ENCODE measurements around the gene DDX59.

DDX59 gene

DNA sequence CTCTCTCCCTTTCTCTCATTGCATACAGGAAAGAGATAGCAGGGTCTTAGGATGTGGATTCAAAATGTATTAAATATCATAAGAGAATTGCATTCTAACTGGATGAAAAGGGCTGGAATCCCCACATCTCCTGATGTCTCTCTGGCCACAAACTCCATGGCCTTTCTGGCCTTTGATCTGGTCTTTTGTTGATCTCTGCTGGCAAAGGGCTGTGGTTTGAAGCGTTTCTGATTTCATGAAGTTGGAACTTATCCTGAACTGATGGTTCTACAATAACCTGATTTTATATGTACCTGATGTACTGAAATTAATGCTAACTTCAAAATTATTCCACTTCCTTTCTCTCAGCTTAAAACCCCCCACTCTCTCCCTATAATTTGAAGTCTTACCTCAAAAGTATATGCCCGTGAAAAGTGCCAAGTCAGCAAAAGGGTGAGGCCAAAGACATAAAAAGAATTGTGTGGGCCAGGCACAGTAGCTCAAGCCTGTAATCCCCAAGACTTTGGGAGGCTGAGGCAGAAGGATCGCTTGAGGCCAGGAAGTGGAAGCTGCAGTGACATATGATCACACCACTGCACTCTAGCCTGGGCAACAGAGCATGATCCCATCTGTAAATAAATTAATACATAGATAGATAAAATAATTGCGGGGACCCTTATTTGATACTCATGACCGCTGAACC is 42.7 kb downstream of the DDX59 start:
- Histone ChIP-seq H3K4me1 (ENCODE audit: insufficient read depth, low read length) (no peaks in the 10 kb centered on the region), H3K27ac (ENCODE audit: low read length) (no peak overlapping the region), H3K4me3 (ENCODE audit: low read length) (no peak overlapping the region), H3K36me3 (ENCODE audit: insufficient read depth, low read depth, low read length) (no peaks in the 10 kb centered on the region), H3K9ac (ENCODE audit: low read depth, low read length) (no peak overlapping the region), H3K9me3 (ENCODE audit: insufficient read depth, low read depth, low read length) (no peaks in the 10 kb centered on the region), H3K27me3 (ENCODE audit: insufficient read depth, low read length) (no peaks in the 10 kb centered on the region)

DNA sequence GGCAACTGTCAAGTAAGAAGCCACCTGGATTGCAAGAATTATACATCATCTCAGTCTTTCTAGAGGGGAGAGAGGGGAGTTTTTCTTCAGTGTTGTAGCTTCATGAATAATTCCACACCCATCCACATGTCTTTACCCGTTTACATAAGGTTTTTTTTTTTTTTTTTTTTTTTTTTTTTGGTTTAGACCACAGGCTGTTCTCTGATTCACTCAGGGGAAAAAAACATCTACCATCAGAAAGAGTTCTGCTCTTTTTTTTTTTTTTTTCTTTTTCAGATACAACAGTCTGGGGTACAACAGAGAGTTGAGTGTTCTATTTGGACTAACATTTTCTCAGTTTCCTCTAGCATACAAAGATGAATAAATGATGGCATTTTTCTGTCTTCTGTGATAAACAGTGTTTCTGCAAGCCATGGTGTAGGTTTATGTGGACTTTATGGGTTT is 44.3 kb downstream of the DDX59 start:
- H3K27me3 ChIP-seq (ENCODE audit: insufficient read depth, low read length): no peaks in the 10 kb centered on the region
- no peak overlapping the region for H3K9ac ChIP-seq (ENCODE audit: low read depth, low read length)
- no peaks in the 10 kb centered on the region for H3K9me3 ChIP-seq (ENCODE audit: insufficient read depth, low read depth, low read length)
- no peak overlapping the region for H3K4me3 ChIP-seq (ENCODE audit: low read length)
- no peaks in the 10 kb centered on the region for H3K4me1 ChIP-seq (ENCODE audit: insufficient read depth, low read length)
- no peaks in the 10 kb centered on the region for H3K36me3 ChIP-seq (ENCODE audit: insufficient read depth, low read depth, low read length)
- H3K27ac ChIP-seq (ENCODE audit: low read length): no peak overlapping the region

GRCh38 chr1:200624679-200625335 is 44.9 kb downstream of the DDX59 start:
- Histone ChIP-seq H3K27me3 (ENCODE audit: insufficient read depth, low read length) (no peaks in the 10 kb centered on the region), H3K9ac (ENCODE audit: low read depth, low read length) (no peak overlapping the region), H3K36me3 (ENCODE audit: insufficient read depth, low read depth, low read length) (no peaks in the 10 kb centered on the region), H3K4me3 (ENCODE audit: low read length) (no peak overlapping the region), H3K4me1 (ENCODE audit: insufficient read depth, low read length) (no peaks in the 10 kb centered on the region), H3K27ac (ENCODE audit: low read length) (no peak overlapping the region), H3K9me3 (ENCODE audit: insufficient read depth, low read depth, low read length) (no peaks in the 10 kb centered on the region)

- peaks cover 30% of the 10 kb centered on the region for H3K36me3 ChIP-seq (ENCODE audit: insufficient read depth, low read depth, low read length)
- peak within 1 kb of the TSS; percentile 77 for H3K4me3 ChIP-seq (ENCODE audit: low read length)
- no peaks in the 10 kb centered on the region for H3K9me3 ChIP-seq (ENCODE audit: insufficient read depth, low read depth, low read length)
- peak within 1 kb of the TSS; percentile 6 for H3K27ac ChIP-seq (ENCODE audit: low read length)
- H3K4me1 ChIP-seq (ENCODE audit: insufficient read depth, low read length): no peaks in the 10 kb centered on the region
- H3K9ac ChIP-seq (ENCODE audit: low read depth, low read length): peak within 1 kb of the TSS; percentile 75
- H3K27me3 ChIP-seq (ENCODE audit: insufficient read depth, low read length): no peaks in the 10 kb centered on the region
These were observed 49.2 kb downstream of the DDX59 start, which contains the start of gene KIF14 for GRCh38 chr1:200620273-200621131. Gene KIF14, minus strand, starts transcription at chr1:200620751. Its CDS starts 2,028 bp downstream, at chr1:200618723.

- Histone ChIP-seq H3K4me1 (ENCODE audit: insufficient read depth, low read length) (no peaks in the 10 kb centered on the region), H3K36me3 (ENCODE audit: insufficient read depth, low read depth, low read length) (peaks cover 36% of the 10 kb centered on the region), H3K27me3 (ENCODE audit: insufficient read depth, low read length) (no peaks in the 10 kb centered on the region), H3K4me3 (ENCODE audit: low read length) (peak overlapping the region; percentile 77), H3K27ac (ENCODE audit: low read length) (peak overlapping the region; percentile 6), H3K9me3 (ENCODE audit: insufficient read depth, low read depth, low read length) (no peaks in the 10 kb centered on the region), H3K9ac (ENCODE audit: low read depth, low read length) (peak overlapping the region; percentile 75)
These were observed 49.8 kb downstream of the DDX59 start for GRCh38 chr1:200619894-200620272.

GRCh38 chr1:200610846-200611245 is 58.9 kb downstream of the DDX59 start:
- Histone ChIP-seq H3K27me3 (ENCODE audit: insufficient read depth, low read length) (no peaks in the 10 kb centered on the region), H3K9ac (ENCODE audit: low read depth, low read length) (no peak overlapping the region), H3K9me3 (ENCODE audit: insufficient read depth, low read depth, low read length) (no peaks in the 10 kb centered on the region), H3K36me3 (ENCODE audit: insufficient read depth, low read depth, low read length) (peaks cover 87% of the 10 kb centered on the region), H3K4me3 (ENCODE audit: low read length) (no peak overlapping the region), H3K27ac (ENCODE audit: low read length) (no peak overlapping the region), H3K4me1 (ENCODE audit: insufficient read depth, low read length) (no peaks in the 10 kb centered on the region)

DNA sequence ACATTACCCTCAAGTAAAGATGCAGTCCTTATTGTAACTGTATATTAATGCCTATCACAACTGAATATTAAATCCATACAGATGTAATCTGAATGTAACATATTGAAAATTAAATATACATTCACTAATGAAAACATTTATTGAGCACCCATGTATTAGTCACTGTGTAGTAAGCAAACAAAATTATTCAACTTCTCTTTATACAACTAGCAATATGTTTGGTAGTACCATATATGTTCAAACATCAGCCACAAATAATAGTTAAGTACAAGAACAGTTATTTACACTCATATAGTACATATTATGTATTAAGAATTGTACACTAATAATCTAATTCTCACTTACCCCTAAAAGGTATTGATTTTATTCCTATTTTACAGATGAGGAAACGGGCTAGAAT is 67.1 kb downstream of the DDX59 start:
- no peak overlapping the region for H3K9ac ChIP-seq (ENCODE audit: low read depth, low read length)
- no peaks in the 10 kb centered on the region for H3K27me3 ChIP-seq (ENCODE audit: insufficient read depth, low read length)
- H3K4me1 ChIP-seq (ENCODE audit: insufficient read depth, low read length): no peaks in the 10 kb centered on the region
- H3K27ac ChIP-seq (ENCODE audit: low read length): no peak overlapping the region
- peaks cover 89% of the 10 kb centered on the region for H3K36me3 ChIP-seq (ENCODE audit: insufficient read depth, low read depth, low read length)
- H3K9me3 ChIP-seq (ENCODE audit: insufficient read depth, low read depth, low read length): no peaks in the 10 kb centered on the region
- no peak overlapping the region for H3K4me3 ChIP-seq (ENCODE audit: low read length)
